Cerebellar nuclear complex (tissue), 1 donor: ENCODE measurements around the gene GSN.

Experiments
- DNase-seq, 2 experiments: peaks; one replicate each; lab custom pipeline; 2025; lab: John Stamatoyannopoulos, UW

GSN gene

GRCh38 chr9:121246821-121247561 lies 21.0 kb upstream of the GSN start:
- DNase-seq = no peak

DNA sequence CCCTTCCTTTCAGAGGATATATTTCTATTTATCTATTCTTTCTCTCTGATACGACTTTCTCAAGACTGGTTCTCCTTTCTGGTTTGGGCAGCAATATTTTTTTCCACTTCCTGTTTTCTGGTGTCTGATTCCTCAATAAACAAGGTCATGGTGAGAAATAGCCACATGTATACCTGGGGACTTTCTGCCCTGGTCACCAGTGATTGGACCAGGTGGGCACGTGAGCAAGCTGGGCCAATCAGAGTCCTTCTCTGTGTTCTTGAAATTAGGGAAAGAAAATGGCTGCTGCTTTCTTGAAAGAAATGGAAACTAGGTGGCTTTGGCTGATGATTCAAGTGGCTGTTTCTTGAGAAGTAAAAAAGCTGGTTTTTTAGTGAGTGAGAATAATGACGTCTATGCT lies 18.4 kb upstream of the GSN start:
- DNase-seq = no peak

DNA sequence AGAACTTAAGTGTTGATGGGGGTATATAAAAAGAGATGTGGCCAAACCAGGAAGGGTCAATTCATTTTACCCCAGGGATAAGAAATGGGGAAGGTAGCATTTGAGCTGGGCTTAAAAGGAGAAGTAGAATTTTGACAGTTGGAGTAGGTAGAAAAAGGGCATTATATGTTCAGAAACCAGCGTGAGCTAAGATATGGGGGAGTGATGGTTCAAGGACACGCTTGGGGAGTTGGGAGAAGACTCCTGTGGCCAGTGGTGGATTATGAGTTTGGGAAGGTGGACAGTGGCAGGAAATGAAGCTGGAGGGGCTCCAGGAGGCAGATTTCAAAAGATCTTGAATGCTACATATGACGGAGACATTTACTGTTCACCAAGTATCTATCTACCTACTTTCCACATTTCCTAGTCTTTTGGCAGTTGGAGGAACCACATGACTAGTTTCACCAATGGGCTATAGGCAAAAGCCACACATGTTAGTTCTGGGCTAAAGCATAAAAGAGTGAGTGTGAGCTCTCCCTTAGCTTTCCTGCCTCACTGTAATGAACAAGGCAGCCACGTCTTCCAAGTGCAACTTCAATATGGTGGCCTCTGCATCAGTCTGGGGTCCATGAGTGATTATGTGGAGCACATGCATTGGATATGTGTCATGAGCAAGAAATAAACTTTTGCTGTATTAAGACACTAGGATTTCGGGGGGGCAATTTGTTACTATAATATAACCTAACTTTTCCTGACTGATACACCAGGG lies 15.7 kb upstream of the GSN start:
- no peak for DNase-seq

DNA sequence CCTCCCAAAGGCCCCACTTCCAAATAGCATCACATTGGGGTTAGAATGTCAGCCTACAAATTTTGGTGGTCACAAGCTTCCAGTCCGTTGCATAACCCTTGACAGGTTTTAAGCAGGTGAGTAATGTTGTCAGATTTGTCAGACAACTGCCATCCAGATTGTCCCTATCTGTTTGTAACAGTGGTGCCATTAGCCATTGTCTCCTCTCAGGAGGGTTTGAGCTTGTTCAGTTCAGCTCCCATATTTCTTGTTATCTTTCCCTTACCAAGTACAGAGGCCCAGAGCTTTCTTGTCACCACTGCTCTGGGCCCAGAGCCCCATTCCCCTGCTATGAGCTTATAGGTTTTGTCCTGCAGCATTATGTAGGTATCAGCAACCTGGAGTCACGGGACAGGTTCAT lies 14.8 kb upstream of the GSN start:
- no peak for DNase-seq

GRCh38 chr9:121253821-121254501 lies 14.0 kb upstream of the GSN start:
- DNase-seq = no peak

- DNase-seq = no peak
Measured at GRCh38 chr9:121259498-121259897, 8.5 kb upstream of the GSN start.

DNA sequence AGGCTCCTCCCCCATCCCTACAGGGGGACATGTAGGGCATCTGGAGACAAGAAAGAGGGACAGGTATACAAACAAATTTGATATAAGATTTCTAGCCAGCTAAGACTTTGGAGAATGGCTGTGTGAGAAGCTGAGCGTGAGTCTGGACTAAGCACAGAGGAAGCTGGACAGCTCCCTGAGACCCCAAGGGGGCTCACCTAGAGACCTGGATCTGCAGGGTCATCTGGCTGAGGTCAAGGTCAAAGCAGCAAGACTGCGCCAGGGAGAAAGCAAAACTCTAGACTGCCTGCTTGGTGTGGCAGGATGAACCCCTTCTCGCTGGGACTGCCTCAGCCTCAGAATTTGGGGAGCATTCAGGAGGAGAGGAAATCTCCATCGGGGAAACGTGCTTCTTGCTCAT lies 8.0 kb upstream of the GSN start:
- no peak for DNase-seq

- DNase-seq = no peak
Measured at GRCh38 chr9:121260457-121261106, 7.4 kb upstream of the GSN start.

GRCh38 chr9:121261107-121261460 lies 6.9 kb upstream of the GSN start:
- DNase-seq = no peak

- DNase-seq = no peak
Measured at GRCh38 chr9:121261755-121262154, 6.2 kb upstream of the GSN start.

- DNase-seq = no peak
Measured at GRCh38 chr9:121262423-121262822, 5.5 kb upstream of the GSN start.

GRCh38 chr9:121262953-121263352 lies 5.0 kb upstream of the GSN start:
- DNase-seq = no peak

GRCh38 chr9:121266356-121266755 lies 1.6 kb upstream of the GSN start:
- no peak for DNase-seq

GRCh38 chr9:121266906-121267650 lies 884 bp upstream of the GSN start:
- DNase-seq = no peak

DNA sequence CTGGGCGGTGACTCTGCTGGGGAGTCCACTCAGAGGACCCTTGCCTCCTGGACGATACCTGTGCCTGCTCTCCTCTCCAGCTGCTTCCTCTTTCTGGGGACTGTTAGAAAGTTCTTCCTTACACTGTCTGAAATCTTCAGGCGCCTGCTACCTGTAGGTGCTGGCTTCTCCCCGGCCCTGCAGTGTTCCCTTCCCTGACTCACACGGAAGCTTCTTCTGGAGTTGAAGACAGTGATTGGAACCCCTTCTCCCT lies 562 bp downstream of the GSN start:
- DNase-seq = no peak

GRCh38 chr9:121268851-121269641 lies 1.1 kb downstream of the GSN start:
- no peak for DNase-seq

- no peak for DNase-seq
Measured at GRCh38 chr9:121269642-121270254, 1.8 kb downstream of the GSN start.

GRCh38 chr9:121271368-121272341 lies 3.7 kb downstream of the GSN start:
- no peak for DNase-seq

- DNase-seq = no peak
Measured at GRCh38 chr9:121272401-121272948, 4.5 kb downstream of the GSN start.
